HUES64 (cell line): ENCODE data around the gene DUOX2.
"Not testable (repeated sequence)": the region's sequence is repeated elsewhere in the genome, so short reads cannot be mapped to it uniquely, and the experiment has no call there.

ENCODE experiments used
- H3K27ac ChIP-seq: 2 replicates; pipeline ENCODE4 v1.7.0; 2013; ENCODE audit warnings: low read depth, low read length, inconsistent platforms
- H3K27me3 ChIP-seq: 2 replicates; pipeline ENCODE4 v1.6.1; 2013; ENCODE audit warnings: mild to moderate bottlenecking, low read length; ENCODE audit not compliant: insufficient read depth
- H3K36me3 ChIP-seq: 2 replicates; pipeline ENCODE4 v1.6.1; 2013; ENCODE audit warnings: mild to moderate bottlenecking, low read length; ENCODE audit not compliant: insufficient read depth
- H3K4me1 ChIP-seq: 2 replicates; pipeline ENCODE4 v1.6.1; 2013; ENCODE audit warnings: mild to moderate bottlenecking, low read length, moderate library complexity; ENCODE audit not compliant: insufficient read depth
- H3K4me3 ChIP-seq: 2 replicates; pipeline ENCODE4 v1.5.1; 2013; ENCODE audit warnings: mild to moderate bottlenecking, low read length, moderate library complexity
- H3K9ac ChIP-seq: 2 replicates; pipeline ENCODE4 v1.6.1; 2013; ENCODE audit warnings: mild to moderate bottlenecking, low read depth, low read length
- H3K9me3 ChIP-seq: 2 replicates; pipeline ENCODE4 v1.6.1; 2013; ENCODE audit warnings: low read depth, low read length; ENCODE audit not compliant: insufficient read depth
- WGBS: fragments of 150-250, 120-280 bp; methylation state at CpG from one replicate; pipeline ENCODE4 v1.1.7; 2013; ENCODE audit warnings: missing lambda C conversion rate; 5-methylcytosine and 5-hydroxymethylcytosine counted together

The DUOX2 gene

GRCh38 chr15:45138814-45139765 is 25.1 kb upstream of the DUOX2 start:
- Histone ChIP-seq H3K27me3 (peaks cover 32% of the 10 kb centered on the region), H3K36me3 (no peaks in the 10 kb centered on the region), H3K27ac (no peak overlapping the region), H3K9me3 (no peaks in the 10 kb centered on the region), H3K9ac (no peak overlapping the region), H3K4me1 (no peaks in the 10 kb centered on the region), H3K4me3 (no peak overlapping the region)
- 91% methylated on average over 12 of the region's 12 CpGs for WGBS

GRCh38 chr15:45137703-45138102 is 23.7 kb upstream of the DUOX2 start:
- Histone ChIP-seq H3K27ac (no peak overlapping the region), H3K4me3 (no peak overlapping the region), H3K36me3 (no peaks in the 10 kb centered on the region), H3K9ac (no peak overlapping the region), H3K9me3 (no peaks in the 10 kb centered on the region), H3K4me1 (no peaks in the 10 kb centered on the region), H3K27me3 (peaks cover 46% of the 10 kb centered on the region)
- 91% methylated on average over 8 of the region's 8 CpGs for WGBS

GRCh38 chr15:45136378-45136764 is 22.4 kb upstream of the DUOX2 start:
- peaks cover 59% of the 10 kb centered on the region for H3K27me3 ChIP-seq
- H3K9ac ChIP-seq, result no peak overlapping the region
- 33% methylated on average over 5 of the region's 10 CpGs for WGBS
- H3K27ac ChIP-seq, result no peak overlapping the region
- 0 out of 2 replicates have a peak overlapping the region, but pooled peaks have one; percentile 14 for H3K4me3 ChIP-seq
- no peaks in the 10 kb centered on the region for H3K4me1 ChIP-seq
- H3K9me3 ChIP-seq, result no peaks in the 10 kb centered on the region
- no peaks in the 10 kb centered on the region for H3K36me3 ChIP-seq

GRCh38 chr15:45135705-45136377 is 21.9 kb upstream of the DUOX2 start:
- H3K9ac ChIP-seq, H3K36me3 ChIP-seq, H3K9me3 ChIP-seq, H3K4me1 ChIP-seq, H3K27ac ChIP-seq: not testable (repeated sequence)
- peaks cover 64% of the 10 kb centered on the region for H3K27me3 ChIP-seq
- H3K4me3 ChIP-seq, result 0 out of 2 replicates have a peak overlapping the region, but pooled peaks have one; percentile 14
- 27% methylated on average over 5 of the region's 37 CpGs for WGBS

GRCh38 chr15:45134682-45135604 is 21.0 kb upstream of the DUOX2 start:
- no peaks in the 10 kb centered on the region for H3K36me3 ChIP-seq
- H3K4me1 ChIP-seq, result no peaks in the 10 kb centered on the region
- peak overlapping the region; percentile 36 for H3K4me3 ChIP-seq
- H3K27me3 ChIP-seq, result peaks cover 73% of the 10 kb centered on the region
- WGBS, result 12% methylated on average over 57 of the region's 57 CpGs
- H3K9me3 ChIP-seq, result no peaks in the 10 kb centered on the region
- no peak overlapping the region for H3K27ac ChIP-seq
- H3K9ac ChIP-seq, result no peak overlapping the region

- H3K9me3 ChIP-seq, result no peaks in the 10 kb centered on the region; the same call in 1 of the 2 replicates
- no peak overlapping the region for H3K9ac ChIP-seq
- no peaks in the 10 kb centered on the region for H3K4me1 ChIP-seq
- H3K36me3 ChIP-seq, result no peaks in the 10 kb centered on the region
- H3K4me3 ChIP-seq, result no peak overlapping the region
- peaks cover 82% of the 10 kb centered on the region for H3K27me3 ChIP-seq
- 95% methylated on average over 7 of the region's 7 CpGs for WGBS
- no peak overlapping the region for H3K27ac ChIP-seq
Observed at GRCh38 chr15:45134046-45134445, 20.1 kb upstream of the DUOX2 start.

GRCh38 chr15:45133561-45133920 is 19.6 kb upstream of the DUOX2 start:
- no peak overlapping the region for H3K9ac ChIP-seq
- no peak overlapping the region for H3K27ac ChIP-seq
- no peaks in the 10 kb centered on the region for H3K4me1 ChIP-seq
- no peaks in the 10 kb centered on the region; the same call in 1 of the 2 replicates for H3K9me3 ChIP-seq
- no peak overlapping the region for H3K4me3 ChIP-seq
- H3K36me3 ChIP-seq, result no peaks in the 10 kb centered on the region
- peaks cover 87% of the 10 kb centered on the region for H3K27me3 ChIP-seq
- 86% methylated on average over 5 of the region's 5 CpGs for WGBS

GRCh38 chr15:45132844-45133560 is 19.0 kb upstream of the DUOX2 start:
- peaks cover 90% of the 10 kb centered on the region for H3K27me3 ChIP-seq

GRCh38 chr15:45131510-45131909 is 17.5 kb upstream of the DUOX2 start:
- Histone ChIP-seq H3K9ac (no peak overlapping the region), H3K4me1 (no peaks in the 10 kb centered on the region), H3K9me3 (no peaks in the 10 kb centered on the region; the same call in 1 of the 2 replicates), H3K36me3 (no peaks in the 10 kb centered on the region), H3K27ac (no peak overlapping the region), H3K4me3 (no peak overlapping the region), H3K27me3 (peaks cover 98% of the 10 kb centered on the region)
- WGBS, result 87% methylated on average over 3 of the region's 3 CpGs

More at GRCh38 chr15:45132844-45133560, 19.0 kb upstream of the DUOX2 start:
- no peak overlapping the region for H3K27ac ChIP-seq
- no peaks in the 10 kb centered on the region for H3K36me3 ChIP-seq
- H3K9me3 ChIP-seq, result no peaks in the 10 kb centered on the region; the same call in 1 of the 2 replicates
- WGBS, result 74% methylated on average over 3 of the region's 3 CpGs
- no peak overlapping the region for H3K9ac ChIP-seq
- no peaks in the 10 kb centered on the region for H3K4me1 ChIP-seq
- no peak overlapping the region for H3K4me3 ChIP-seq

- peaks cover 100% of the 10 kb centered on the region for H3K27me3 ChIP-seq
- H3K36me3 ChIP-seq, result no peaks in the 10 kb centered on the region
- H3K27ac ChIP-seq, result no peak overlapping the region
- peak overlapping the region; percentile 66 for H3K4me3 ChIP-seq
- no peaks in the 10 kb centered on the region for H3K4me1 ChIP-seq
- H3K9me3 ChIP-seq, result no peaks in the 10 kb centered on the region; the same call in 1 of the 2 replicates
- H3K9ac ChIP-seq, result no peak overlapping the region
- WGBS, result 87% methylated on average over 7 of the region's 7 CpGs
Observed at GRCh38 chr15:45130291-45131000, 16.5 kb upstream of the DUOX2 start.
